Fibroblast of lung (primary cell): ENCODE results near the gene DBH.

Source experiments
- EZH2 ChIP-seq: IDR thresholded peaks from 2 replicates; pipeline ENCODE4 v1.5.1; 2012; ENCODE audit warnings: low read length, control low read depth, mild to moderate bottlenecking; ENCODE audit errors: missing control alignments
- TF ChIP-seq, protein P1 (sequence below), 2 donors: IDR thresholded peaks in 1 of 2; conservative IDR thresholded peaks in 1 of 2; 1 replicate in 1 of 2; 2 replicates in 1 of 2; pipeline ENCODE4 v1.5.1; 2011 to 2012; ENCODE audit warnings: low read length in 2 of 2, control low read depth in 1 of 2, inconsistent platforms in 1 of 2, low read depth in 1 of 2, mild to moderate bottlenecking in 1 of 2

DNA sequence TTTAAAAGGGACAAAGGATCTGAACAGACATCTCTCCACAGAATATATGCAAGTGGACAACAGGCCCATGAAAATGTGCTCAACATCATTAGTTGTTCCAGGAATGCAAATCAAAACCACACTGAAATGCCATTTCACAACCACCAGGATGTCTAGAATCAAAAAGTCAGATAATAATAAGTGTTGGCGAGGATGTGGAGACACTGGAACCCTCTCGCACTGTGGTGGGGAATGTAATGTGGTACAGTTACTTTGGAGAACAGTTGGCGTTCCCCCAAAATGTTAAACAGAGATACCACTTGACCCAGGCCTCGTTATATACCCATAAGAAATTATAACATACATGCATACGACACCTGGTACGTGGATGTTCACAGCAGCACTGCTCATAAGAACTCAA lies 63.4 kb downstream of the DBH start:
- TF ChIP-seq, protein P1, sequence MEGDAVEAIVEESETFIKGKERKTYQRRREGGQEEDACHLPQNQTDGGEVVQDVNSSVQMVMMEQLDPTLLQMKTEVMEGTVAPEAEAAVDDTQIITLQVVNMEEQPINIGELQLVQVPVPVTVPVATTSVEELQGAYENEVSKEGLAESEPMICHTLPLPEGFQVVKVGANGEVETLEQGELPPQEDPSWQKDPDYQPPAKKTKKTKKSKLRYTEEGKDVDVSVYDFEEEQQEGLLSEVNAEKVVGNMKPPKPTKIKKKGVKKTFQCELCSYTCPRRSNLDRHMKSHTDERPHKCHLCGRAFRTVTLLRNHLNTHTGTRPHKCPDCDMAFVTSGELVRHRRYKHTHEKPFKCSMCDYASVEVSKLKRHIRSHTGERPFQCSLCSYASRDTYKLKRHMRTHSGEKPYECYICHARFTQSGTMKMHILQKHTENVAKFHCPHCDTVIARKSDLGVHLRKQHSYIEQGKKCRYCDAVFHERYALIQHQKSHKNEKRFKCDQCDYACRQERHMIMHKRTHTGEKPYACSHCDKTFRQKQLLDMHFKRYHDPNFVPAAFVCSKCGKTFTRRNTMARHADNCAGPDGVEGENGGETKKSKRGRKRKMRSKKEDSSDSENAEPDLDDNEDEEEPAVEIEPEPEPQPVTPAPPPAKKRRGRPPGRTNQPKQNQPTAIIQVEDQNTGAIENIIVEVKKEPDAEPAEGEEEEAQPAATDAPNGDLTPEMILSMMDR (conservative IDR thresholded peaks at IDR 0.05 in 1 of 2, IDR thresholded peaks at IDR 0.05 in 1 of 2; ENCODE audit: low read depth in 1 of 2, low read length in 2 of 2): no peak
- no peak for TF ChIP-seq EZH2
